CD4-positive, alpha-beta T cell treated with Interleukin-4 for 4 hours (primary cell): ENCODE measurements around the gene RPP25.
"Not testable (repeated sequence)": the region's sequence is repeated elsewhere in the genome, so short reads cannot be mapped to it uniquely, and the experiment has no call there.

ENCODE experiments used
- DNase-seq: peaks from one replicate; pipeline ENCODE4 v3.0.0-alpha.2; 2020

Gene RPP25

GRCh38 chr15:74913799-74914198, 42.8 kb downstream of the RPP25 start:
- DNase-seq: not testable (repeated sequence)

- DNase-seq: no peak
These were observed 43.5 kb downstream of the RPP25 start for GRCh38 chr15:74913041-74913440.

DNA sequence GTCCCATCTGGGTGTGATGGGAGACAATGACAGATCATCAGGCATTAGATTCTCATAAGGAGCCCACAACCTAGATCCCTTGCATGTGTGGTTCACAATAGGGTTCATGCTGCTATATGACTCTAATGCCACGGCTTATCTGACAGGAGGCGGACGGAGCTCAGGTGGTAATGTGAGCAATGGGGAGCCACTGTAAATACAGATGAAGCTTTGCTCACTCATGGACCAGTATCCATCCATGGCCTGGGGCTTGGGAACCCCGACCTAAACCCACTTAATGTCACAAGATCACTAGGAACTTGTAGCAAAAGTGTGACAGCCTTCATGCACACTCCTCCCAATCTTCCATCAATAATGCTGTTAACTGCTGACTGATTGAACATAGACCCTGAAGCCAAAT, 47.9 kb downstream of the RPP25 start:
- no peak for DNase-seq

- DNase-seq: peak; percentile 5
These were observed 49.3 kb downstream of the RPP25 start for GRCh38 chr15:74907163-74907870.

DNA sequence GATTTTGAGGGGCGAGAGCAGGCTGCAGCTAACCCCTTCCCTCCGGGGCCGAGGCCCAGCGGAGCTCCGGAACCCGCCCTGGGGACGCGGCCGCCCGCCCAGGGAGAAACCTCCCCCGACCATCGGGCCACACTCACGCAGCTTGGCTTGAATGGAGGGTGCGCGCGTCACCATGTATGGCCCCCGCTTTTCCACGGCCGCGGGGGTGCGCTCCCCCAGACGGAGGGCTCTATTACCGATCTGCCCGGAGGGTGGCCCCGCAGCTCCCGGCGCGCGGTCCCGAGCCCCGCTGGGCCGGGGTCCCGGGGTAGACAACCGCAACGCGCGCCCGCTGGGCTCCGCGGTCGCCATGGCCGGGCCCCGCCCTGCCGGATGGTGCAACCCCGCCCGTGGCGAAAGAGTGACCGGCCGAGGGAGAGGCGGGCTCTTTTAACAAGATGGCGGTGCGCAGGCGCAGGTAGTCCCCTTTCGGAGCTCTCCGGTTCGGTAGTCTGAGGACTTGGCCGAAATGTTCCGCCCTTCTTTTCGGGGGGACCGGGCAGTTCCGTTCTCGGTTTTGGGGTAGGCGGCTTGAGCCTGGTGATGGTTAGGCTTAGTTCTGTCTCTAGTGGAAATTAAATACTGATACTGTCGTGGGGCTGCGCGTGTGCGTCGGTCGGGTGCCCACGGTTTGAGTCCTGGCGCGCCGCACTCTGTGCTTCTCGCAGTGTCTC, 50.0 kb downstream of the RPP25 start, which contains the start of gene FAM219B:
Gene FAM219B, minus strand, starts transcription at position 402 of the 713 bp plus-strand sequence. Its CDS starts 51 bp downstream, at position 351.
- peak; percentile 73 for DNase-seq

DNA sequence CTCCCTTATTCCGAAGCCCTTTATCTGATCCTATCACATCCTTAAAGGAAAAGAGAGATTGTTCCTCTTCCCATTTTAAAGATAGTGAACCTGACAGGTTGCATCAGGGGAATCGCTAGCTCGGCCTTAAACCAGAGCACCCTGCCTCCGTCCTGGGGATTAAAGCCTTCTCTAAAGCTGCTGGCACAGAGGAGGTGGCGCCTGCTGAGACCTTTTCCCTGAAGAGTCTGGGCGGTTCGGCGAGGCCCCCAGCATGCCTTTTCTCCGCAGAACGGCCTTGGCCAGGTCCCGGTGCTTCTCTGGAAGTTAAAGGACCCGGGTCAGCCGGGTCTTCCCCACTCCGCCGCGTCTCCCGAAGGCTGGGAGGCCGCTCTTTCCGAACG, 50.5 kb downstream of the RPP25 start:
- peak; percentile 7 for DNase-seq
